ENCODE results near the gene C2orf81. TPM values are rescaled to one million over a fixed set of nuclear protein-coding genes. Genes with fewer than 3 reads are reported as not detected.
A peak's percentile ranks its signal among the peaks of the same experiment; 100 is the strongest.
"Not testable (repeated sequence)": the region's sequence is repeated elsewhere in the genome, so short reads cannot be mapped to it uniquely, and the experiment has no call there.

Gene C2orf81
- 2.4 and 2.8 TPM in 2 replicates for total RNA-seq
- long read RNA-seq, partial matches to known transcripts, result 0 of 1 reads
- long read RNA-seq, other reads (novel, unspliced or antisense), result 0 of 1 reads

DNA sequence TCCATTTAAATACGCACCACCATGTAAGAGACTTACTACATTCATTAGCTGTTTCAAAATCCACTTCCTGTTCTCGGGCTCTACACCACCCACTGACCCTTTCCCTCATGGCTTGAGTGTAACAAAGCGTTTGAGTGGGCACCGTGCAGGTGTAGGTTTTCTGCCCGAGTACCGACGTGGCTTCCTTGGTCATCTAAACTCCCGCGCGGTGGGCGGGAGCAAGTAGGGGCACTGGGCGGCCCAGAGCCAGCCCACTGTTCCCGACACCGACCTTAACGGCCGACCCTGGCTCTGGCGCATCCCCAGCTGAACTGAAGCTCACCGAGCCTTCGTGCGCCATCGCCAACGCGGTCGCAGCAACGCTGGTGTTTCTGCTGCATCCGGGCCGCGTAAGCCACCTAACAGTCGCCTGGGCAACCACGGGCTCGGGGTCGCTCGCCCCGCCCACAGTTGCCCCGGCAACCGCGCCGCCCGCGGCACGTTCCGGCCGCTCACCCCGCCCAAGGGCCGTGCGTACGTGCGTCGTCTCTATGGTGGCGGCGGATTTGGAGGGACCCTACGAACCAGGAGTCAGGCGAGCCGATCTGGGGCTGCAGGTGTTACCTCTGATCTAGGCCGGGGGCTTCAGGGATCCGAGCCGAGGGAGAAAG lies at the start of gene C2orf81, which contains the start of gene WDR54:
C2orf81 (minus strand) TSS at position 399 of the 650 bp plus-strand sequence; CDS start at position 340, 59 bp downstream.
WDR54 (plus strand) TSS at position 510 of the 650 bp plus-strand sequence. CDS start 424 bp downstream, outside the sequence.
- DNase-seq (ENCODE audit: extremely low spot score, unreplicated experiment), result peak; percentile 94
- peak within 1 kb of the TSS; percentile 89 for H3K27ac Mint-ChIP-seq (ENCODE audit: unreplicated experiment)
- H3K4me1 Mint-ChIP-seq (ENCODE audit: unreplicated experiment), result peaks cover 8% of the 10 kb centered on the region
- peaks cover 5% of the 10 kb centered on the region for H3K36me3 Mint-ChIP-seq (ENCODE audit: unreplicated experiment)
- TF ChIP-seq, protein P1, sequence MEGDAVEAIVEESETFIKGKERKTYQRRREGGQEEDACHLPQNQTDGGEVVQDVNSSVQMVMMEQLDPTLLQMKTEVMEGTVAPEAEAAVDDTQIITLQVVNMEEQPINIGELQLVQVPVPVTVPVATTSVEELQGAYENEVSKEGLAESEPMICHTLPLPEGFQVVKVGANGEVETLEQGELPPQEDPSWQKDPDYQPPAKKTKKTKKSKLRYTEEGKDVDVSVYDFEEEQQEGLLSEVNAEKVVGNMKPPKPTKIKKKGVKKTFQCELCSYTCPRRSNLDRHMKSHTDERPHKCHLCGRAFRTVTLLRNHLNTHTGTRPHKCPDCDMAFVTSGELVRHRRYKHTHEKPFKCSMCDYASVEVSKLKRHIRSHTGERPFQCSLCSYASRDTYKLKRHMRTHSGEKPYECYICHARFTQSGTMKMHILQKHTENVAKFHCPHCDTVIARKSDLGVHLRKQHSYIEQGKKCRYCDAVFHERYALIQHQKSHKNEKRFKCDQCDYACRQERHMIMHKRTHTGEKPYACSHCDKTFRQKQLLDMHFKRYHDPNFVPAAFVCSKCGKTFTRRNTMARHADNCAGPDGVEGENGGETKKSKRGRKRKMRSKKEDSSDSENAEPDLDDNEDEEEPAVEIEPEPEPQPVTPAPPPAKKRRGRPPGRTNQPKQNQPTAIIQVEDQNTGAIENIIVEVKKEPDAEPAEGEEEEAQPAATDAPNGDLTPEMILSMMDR (IDR thresholded peaks at IDR 0.05), result no peak
- peak within 1 kb of the TSS; percentile 97 for H3K4me3 Mint-ChIP-seq (ENCODE audit: unreplicated experiment)
- no peaks in the 10 kb centered on the region for H3K9me3 Mint-ChIP-seq (ENCODE audit: unreplicated experiment)
- H3K27me3 Mint-ChIP-seq (ENCODE audit: unreplicated experiment), result peaks cover 4% of the 10 kb centered on the region

DNA sequence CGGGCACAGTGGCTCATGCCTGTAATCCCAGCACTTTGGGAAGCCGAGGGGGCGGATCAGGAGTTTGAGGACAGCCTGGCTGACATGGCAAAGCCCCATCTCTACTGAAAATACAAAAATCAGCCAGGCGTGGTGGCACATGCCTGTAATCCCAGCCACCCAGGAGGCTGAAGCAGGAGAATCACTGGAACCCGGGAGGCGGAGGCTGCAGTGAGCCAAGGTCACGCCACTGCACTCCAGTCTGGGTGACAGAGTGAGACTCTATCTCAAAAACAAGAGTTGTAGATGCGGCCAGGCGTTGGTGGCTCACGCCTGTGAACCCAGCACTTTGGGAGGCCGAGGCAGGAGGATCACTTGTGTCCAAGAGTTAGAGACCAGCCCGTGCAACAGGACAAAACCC lies 49.3 kb upstream of the C2orf81 start:
- not testable (repeated sequence) for H3K9me3 Mint-ChIP-seq (ENCODE audit: unreplicated experiment); DNase-seq (ENCODE audit: extremely low spot score, unreplicated experiment); H3K36me3 Mint-ChIP-seq (ENCODE audit: unreplicated experiment); H3K27me3 Mint-ChIP-seq (ENCODE audit: unreplicated experiment)
- peaks cover 29% of the 10 kb centered on the region for H3K4me1 Mint-ChIP-seq (ENCODE audit: unreplicated experiment)
- peak overlapping the region; percentile 71 for H3K4me3 Mint-ChIP-seq (ENCODE audit: unreplicated experiment)
- peak overlapping the region; percentile 64 for H3K27ac Mint-ChIP-seq (ENCODE audit: unreplicated experiment)

DNA sequence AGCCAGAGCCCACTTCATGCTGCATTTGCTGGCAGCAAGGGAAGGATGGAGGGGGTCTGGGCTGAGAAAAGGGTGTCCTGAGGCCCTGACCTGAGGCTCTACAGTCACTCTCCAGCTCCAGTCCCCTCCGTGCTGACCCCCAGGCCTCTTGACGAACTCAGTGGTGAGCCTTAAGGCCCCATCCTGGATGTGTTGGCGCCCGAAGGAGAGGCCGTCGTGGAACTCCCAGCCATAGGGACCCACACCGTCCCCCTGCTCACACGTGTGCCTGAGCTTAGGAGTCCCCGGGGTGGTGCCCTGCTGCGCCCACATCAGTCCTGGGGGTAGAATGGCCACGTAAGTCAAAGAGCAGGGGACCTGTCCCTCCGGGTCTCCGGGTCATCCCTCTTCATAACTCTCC lies 43.0 kb upstream of the C2orf81 start:
- Mint-ChIP-seq H3K36me3 (ENCODE audit: unreplicated experiment) (peaks cover 8% of the 10 kb centered on the region), H3K4me3 (ENCODE audit: unreplicated experiment) (peak overlapping the region; percentile 98), H3K27ac (ENCODE audit: unreplicated experiment) (peak overlapping the region; percentile 76), H3K4me1 (ENCODE audit: unreplicated experiment) (peaks cover 28% of the 10 kb centered on the region), H3K9me3 (ENCODE audit: unreplicated experiment) (no peaks in the 10 kb centered on the region), H3K27me3 (ENCODE audit: unreplicated experiment) (no peaks in the 10 kb centered on the region)
- TF ChIP-seq, protein P1 (IDR thresholded peaks at IDR 0.05), result no peak
- DNase-seq (ENCODE audit: extremely low spot score, unreplicated experiment), result no peak

DNA sequence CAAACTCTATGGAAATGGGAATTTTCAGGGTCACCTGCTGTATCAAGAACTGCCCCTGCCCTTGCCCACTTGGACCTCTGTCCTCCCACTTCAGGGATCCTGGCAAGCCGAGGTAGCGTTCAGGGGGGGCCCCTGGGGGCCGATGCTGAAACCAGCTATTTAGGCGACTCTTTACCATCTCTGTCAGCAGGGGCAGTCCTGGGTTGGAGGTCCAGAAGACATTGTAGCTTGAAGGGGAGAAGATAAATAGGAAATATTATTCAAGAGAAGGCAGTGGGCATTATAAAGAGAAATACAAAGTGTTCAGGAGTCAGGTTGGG lies 41.3 kb upstream of the C2orf81 start:
- TF ChIP-seq, protein P1 (IDR thresholded peaks at IDR 0.05), result no peak
- Mint-ChIP-seq H3K4me3 (ENCODE audit: unreplicated experiment) (no peak overlapping the region), H3K36me3 (ENCODE audit: unreplicated experiment) (peaks cover 8% of the 10 kb centered on the region), H3K9me3 (ENCODE audit: unreplicated experiment) (no peaks in the 10 kb centered on the region), H3K27ac (ENCODE audit: unreplicated experiment) (no peak overlapping the region), H3K27me3 (ENCODE audit: unreplicated experiment) (no peaks in the 10 kb centered on the region), H3K4me1 (ENCODE audit: unreplicated experiment) (peaks cover 30% of the 10 kb centered on the region)
- DNase-seq (ENCODE audit: extremely low spot score, unreplicated experiment), result no peak

DNA sequence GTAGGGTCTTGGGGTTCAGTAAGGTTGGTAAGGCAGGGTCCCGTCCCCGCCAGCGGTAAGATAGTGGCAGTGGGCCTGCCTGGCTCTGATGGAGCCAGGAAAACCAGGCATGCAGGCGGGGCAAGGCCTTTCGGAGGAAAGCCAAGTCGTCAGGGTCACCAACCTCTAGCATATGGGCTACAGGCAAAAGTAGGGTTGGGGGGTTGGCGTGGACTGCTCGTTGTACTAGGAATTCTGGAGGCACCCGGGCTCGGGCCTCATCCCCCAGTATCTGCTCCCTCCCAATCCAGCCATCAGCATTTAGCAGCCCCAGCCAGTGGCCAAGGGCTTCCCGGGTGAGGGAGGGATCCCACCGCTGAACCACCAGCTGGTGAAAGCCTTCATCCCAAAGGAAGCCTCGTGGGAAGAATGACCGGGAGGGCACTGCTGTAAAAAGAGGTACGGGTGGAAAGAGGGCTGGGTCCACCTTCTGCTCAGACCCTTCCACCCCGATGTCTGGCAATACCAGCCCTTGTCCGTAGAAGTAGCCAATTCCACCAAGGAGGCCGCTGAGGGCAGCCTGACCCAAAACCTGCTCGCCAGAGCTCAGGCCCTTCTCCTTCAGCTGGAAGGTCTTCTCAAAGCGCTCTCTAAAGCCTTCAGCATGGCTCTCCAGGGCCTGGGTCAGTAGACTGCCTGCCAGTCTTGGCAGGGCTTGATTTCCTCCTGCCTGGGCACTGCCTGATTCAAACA lies 40.8 kb upstream of the C2orf81 start:
- DNase-seq (ENCODE audit: extremely low spot score, unreplicated experiment), result no peak
- H3K4me3 Mint-ChIP-seq (ENCODE audit: unreplicated experiment), result no peak overlapping the region
- no peaks in the 10 kb centered on the region for H3K9me3 Mint-ChIP-seq (ENCODE audit: unreplicated experiment)
- TF ChIP-seq, protein P1 (IDR thresholded peaks at IDR 0.05), result no peak
- no peaks in the 10 kb centered on the region for H3K27me3 Mint-ChIP-seq (ENCODE audit: unreplicated experiment)
- H3K27ac Mint-ChIP-seq (ENCODE audit: unreplicated experiment), result no peak overlapping the region
- peaks cover 8% of the 10 kb centered on the region for H3K36me3 Mint-ChIP-seq (ENCODE audit: unreplicated experiment)
- H3K4me1 Mint-ChIP-seq (ENCODE audit: unreplicated experiment), result peaks cover 31% of the 10 kb centered on the region

Measured in osteocyte (in vitro differentiated cells).